Peyer's patch (tissue), 4 donors: ENCODE measurements around the gene APPL2. TPM values are rescaled to one million over a fixed set of nuclear protein-coding genes. Genes with fewer than 3 reads are reported as not detected.

Source experiments
- DNase-seq, 3 donors: peaks; one replicate each; pipeline ENCODE4 v3.0.0-alpha.2; 2017 to 2019
- H3K27ac ChIP-seq, 4 donors: fragments of 200-600 bp; sonication (generic); one replicate each; pipeline ENCODE4 v1.5.1; 2016 to 2019
- H3K27me3 ChIP-seq, 2 donors: fragments of 200-600 bp; sonication (generic); one replicate each; pipeline ENCODE4 v1.5.1; 2019
- H3K36me3 ChIP-seq, 3 donors: fragments of 200-600 bp; sonication (generic); one replicate each; pipeline ENCODE4 v1.5.1; 2016 to 2019
- H3K4me1 ChIP-seq, 4 donors: fragments of 200-600 bp; sonication (generic); one replicate each; pipeline ENCODE4 v1.5.1; 2016 to 2019
- H3K4me3 ChIP-seq, 4 donors: fragments of 200-600 bp; sonication (generic); 1 replicate in 3 of 4; 2 replicates in 1 of 4; pipeline ENCODE4 v1.5.1; 2016 to 2019; ENCODE audit warnings: mild to moderate bottlenecking in 1 of 4
- H3K9me3 ChIP-seq, 4 donors: fragments of 200-600 bp; sonication (generic); one replicate each; pipeline ENCODE4 v1.5.1; 2016 to 2019; ENCODE audit warnings: mild to moderate bottlenecking in 1 of 4
- CTCF ChIP-seq, 6 experiments: fragments of 450-650 bp in 4 of 6; fragments of 200-600 bp in 2 of 6; sonication (generic) in 1 of 6; IDR thresholded peaks; one replicate each; pipeline ENCODE4 v1.5.1; 2017 to 2019; ENCODE audit warnings: antibody characterized with exemption in 6 of 6, mild to moderate bottlenecking in 3 of 6, moderate library complexity in 1 of 6
- POLR2A ChIP-seq, 2 donors: fragments of 450-650 bp; IDR thresholded peaks; one replicate each; pipeline ENCODE4 v1.5.1; 2017; ENCODE audit warnings: antibody characterized with exemption in 2 of 2, mild to moderate bottlenecking in 2 of 2, moderate library complexity in 2 of 2
- total RNA-seq, 4 donors: library from RNA; depleted of rRNA; stranded (reverse); fragments of >200 nt; gene quantifications; one replicate each; pipeline ENCODE4 v1.1.0, GENCODE V29; 2016

APPL2 gene
- total RNA-seq, 4 donors from 2014 or later: 169 to 203 (median 185) TPM

GRCh38 chr12:105202202-105202601 lies 33.8 kb downstream of the APPL2 start:
- H3K9me3 ChIP-seq: no peaks in the 10 kb centered on the region
- no peak for TF ChIP-seq POLR2A (IDR thresholded peaks at IDR 0.05)
- TF ChIP-seq CTCF (IDR thresholded peaks at IDR 0.05): no peak
- no peak overlapping the region for H3K4me3 ChIP-seq
- H3K36me3 ChIP-seq: peaks cover 0 to 93% (median 0%) of the 10 kb centered on the region in 3 donors
- H3K27ac ChIP-seq: no peak overlapping the region
- no peak for DNase-seq
- no peaks in the 10 kb centered on the region for H3K27me3 ChIP-seq
- H3K4me1 ChIP-seq: no peaks in the 10 kb centered on the region

GRCh38 chr12:105201299-105201698 lies 34.7 kb downstream of the APPL2 start:
- no peak for DNase-seq
- H3K36me3 ChIP-seq: peaks cover 0 to 93% (median 0%) of the 10 kb centered on the region in 3 donors

GRCh38 chr12:105200385-105200784 lies 35.6 kb downstream of the APPL2 start:
- no peak for DNase-seq
- Histone ChIP-seq H3K4me3 (no peak overlapping the region), H3K4me1 (no peaks in the 10 kb centered on the region), H3K27me3 (no peaks in the 10 kb centered on the region), H3K9me3 (no peaks in the 10 kb centered on the region), H3K36me3 (peaks cover 0 to 94% (median 0%) of the 10 kb centered on the region in 3 donors), H3K27ac (no peak overlapping the region)
- TF ChIP-seq CTCF (IDR thresholded peaks at IDR 0.05): no peak
- no peak for TF ChIP-seq POLR2A (IDR thresholded peaks at IDR 0.05)

More at GRCh38 chr12:105201299-105201698, 34.7 kb downstream of the APPL2 start:
- H3K4me3 ChIP-seq: no peak overlapping the region
- no peak overlapping the region for H3K27ac ChIP-seq
- H3K9me3 ChIP-seq: no peaks in the 10 kb centered on the region
- H3K4me1 ChIP-seq: no peaks in the 10 kb centered on the region
- TF ChIP-seq CTCF (IDR thresholded peaks at IDR 0.05) (no peak), POLR2A (IDR thresholded peaks at IDR 0.05) (no peak)
- no peaks in the 10 kb centered on the region for H3K27me3 ChIP-seq

GRCh38 chr12:105198961-105199360 lies 37.0 kb downstream of the APPL2 start:
- TF ChIP-seq POLR2A (IDR thresholded peaks at IDR 0.05): no peak
- no peak for TF ChIP-seq CTCF (IDR thresholded peaks at IDR 0.05)
- Histone ChIP-seq H3K27me3 (no peaks in the 10 kb centered on the region), H3K4me3 (no peak overlapping the region), H3K4me1 (no peaks in the 10 kb centered on the region), H3K36me3 (peaks cover 0 to 94% (median 0%) of the 10 kb centered on the region in 3 donors), H3K27ac (no peak overlapping the region), H3K9me3 (no peaks in the 10 kb centered on the region)
- DNase-seq: no peak

- DNase-seq: no peak
- no peak overlapping the region for H3K4me3 ChIP-seq
- H3K9me3 ChIP-seq: no peaks in the 10 kb centered on the region
- H3K36me3 ChIP-seq: peaks cover 0 to 95% (median 0%) of the 10 kb centered on the region in 3 donors
- no peaks in the 10 kb centered on the region for H3K27me3 ChIP-seq
- H3K27ac ChIP-seq: no peak overlapping the region
- no peak for TF ChIP-seq CTCF (IDR thresholded peaks at IDR 0.05)
- no peak for TF ChIP-seq POLR2A (IDR thresholded peaks at IDR 0.05)
- H3K4me1 ChIP-seq: no peaks in the 10 kb centered on the region
Measured at GRCh38 chr12:105196090-105196489, 39.9 kb downstream of the APPL2 start.

GRCh38 chr12:105194947-105195346 lies 41.0 kb downstream of the APPL2 start:
- Histone ChIP-seq H3K36me3 (peaks cover 0 to 96% (median under 1%) of the 10 kb centered on the region in 3 donors), H3K9me3 (no peaks in the 10 kb centered on the region), H3K4me3 (no peak overlapping the region), H3K27me3 (no peaks in the 10 kb centered on the region), H3K27ac (no peak overlapping the region), H3K4me1 (no peaks in the 10 kb centered on the region)
- TF ChIP-seq CTCF (IDR thresholded peaks at IDR 0.05): no peak
- TF ChIP-seq POLR2A (IDR thresholded peaks at IDR 0.05): no peak
- no peak for DNase-seq
